T follicular helper cell (primary cell): ENCODE data around the gene IGFLR1.
"Not testable (repeated sequence)": the region's sequence is repeated elsewhere in the genome, so short reads cannot be mapped to it uniquely, and the experiment has no call there.

Experiments
- DNase-seq: peaks from one replicate; pipeline ENCODE4 v3.0.0-alpha.2; 2020; ENCODE audit warnings: low read depth

Gene IGFLR1

DNA sequence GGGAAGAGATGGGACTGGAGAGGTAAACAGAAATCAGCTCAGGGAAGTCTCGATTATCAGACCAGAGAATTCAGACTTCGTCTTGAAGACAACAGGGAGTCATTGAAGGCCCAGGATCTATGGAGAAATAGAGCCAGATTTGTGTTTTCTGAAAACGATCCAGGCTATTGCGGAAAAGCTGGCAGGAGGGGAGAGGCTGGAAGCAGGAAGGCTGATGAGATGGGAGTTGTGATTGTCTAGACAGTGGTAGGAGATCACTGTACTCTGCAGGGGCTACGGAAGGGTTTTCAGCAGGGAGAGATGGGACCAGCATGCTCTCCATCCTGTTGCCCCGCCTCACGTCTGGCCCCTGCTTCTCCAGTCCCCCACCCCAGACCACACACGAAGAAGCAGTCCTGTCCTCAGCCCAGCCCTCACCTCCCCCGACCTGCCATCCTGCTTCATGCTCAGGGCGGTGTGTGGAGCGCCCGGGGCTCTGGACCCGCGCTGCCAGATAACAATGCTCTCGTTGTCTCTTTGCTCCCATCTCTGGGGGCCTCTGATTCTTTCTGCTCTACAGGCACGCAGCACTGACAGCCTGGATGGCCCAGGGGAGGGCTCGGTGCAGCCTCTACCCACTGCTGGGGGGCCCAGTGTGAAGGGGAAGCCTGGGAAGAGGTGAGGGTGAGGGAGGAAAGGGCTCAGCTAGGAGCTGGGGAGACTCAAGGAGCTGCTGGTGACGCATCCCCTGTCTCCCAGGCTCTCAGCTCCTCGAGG lies 35.0 kb upstream of the IGFLR1 start:
- DNase-seq: no peak

DNA sequence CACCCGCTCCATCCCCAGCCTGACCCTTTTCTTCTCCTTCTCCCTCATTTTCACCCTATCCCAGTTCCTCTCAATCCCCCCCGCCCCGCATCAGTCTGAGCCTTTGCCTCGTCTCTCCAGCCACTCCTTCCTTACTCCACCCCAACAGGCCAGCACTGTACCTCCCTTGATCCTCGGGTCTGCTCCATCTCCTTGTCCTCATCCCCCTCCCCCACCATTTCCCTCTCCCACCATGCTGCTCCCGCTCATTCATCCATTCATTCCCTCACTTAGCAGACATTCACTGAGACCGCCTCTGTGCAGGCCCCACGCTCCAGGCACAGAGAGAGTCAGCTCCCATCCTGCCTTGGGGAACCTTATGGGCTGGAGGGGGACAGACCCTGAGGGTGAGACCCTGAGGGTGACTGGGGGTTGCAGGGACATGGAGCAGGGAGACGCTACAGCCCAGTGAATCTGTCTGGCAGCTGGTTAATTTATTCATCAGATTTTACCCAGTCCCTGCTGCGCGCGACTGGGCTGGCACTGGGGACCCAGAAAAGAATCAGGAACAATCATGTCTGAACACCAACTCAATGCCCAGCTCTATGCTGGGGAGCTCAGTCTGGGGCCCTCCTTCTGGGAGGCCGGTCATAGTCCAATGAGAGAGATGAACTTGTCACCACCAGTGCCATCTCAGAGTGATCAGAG lies 34.0 kb upstream of the IGFLR1 start:
- no peak for DNase-seq

DNA sequence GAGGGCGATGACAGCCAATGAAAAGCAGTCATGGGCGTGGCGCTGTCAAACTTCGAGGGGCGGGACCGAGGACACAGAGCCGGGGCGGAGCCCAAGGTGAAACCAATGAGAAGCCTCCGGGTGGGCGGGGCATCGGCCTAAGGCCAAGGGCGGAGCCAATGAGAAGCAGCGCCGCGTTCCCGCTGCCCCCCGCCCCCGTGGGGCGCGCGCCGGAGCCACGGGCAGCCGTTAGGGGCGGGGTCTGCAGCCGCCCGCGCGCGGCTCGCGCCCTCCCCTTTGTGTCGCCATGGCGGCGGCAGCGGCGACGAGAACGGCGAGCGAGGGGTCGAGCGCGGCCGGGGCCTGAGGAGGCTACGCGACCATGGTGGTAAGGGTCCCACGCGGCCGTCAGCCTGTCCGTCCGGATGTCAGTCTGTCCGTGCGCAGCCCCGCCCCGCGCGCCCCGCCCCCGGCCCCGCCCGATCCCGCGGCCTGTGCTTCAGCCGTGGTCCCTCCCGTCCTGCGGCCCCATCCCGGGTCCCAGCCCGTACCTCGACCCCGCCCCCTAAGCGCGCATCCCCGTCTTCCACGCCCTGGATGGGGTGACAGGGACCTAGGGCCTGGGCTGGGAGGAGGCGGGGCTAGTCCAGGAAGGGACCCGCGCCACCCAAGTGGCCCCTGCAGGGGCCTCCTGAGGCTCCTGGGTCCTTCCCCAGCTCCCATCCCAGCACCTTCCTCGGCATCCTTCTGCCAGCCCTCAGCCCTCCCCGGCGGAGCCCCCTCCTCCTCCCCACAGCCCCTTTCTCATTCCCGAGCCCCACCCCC lies 33.2 kb upstream of the IGFLR1 start, which contains the start of gene ARHGAP33:
Gene ARHGAP33 (plus strand): TSS at position 267 of the 804 bp plus-strand sequence. CDS start 95 bp downstream, at position 362.
- peak; percentile 98 for DNase-seq

DNA sequence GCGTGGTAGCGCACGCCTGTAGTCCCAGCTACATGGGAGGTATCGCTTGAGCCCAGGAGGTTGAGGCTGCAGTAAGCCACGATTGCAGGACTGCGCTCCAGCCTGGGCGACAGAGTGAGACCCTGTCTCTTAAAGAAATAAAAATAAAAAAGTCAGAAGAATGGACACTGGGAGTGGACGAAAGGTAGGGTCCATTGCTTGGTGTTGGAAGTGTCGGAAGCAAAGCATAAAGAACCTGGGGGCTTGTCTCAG lies 32.7 kb upstream of the IGFLR1 start:
- DNase-seq: no peak

DNA sequence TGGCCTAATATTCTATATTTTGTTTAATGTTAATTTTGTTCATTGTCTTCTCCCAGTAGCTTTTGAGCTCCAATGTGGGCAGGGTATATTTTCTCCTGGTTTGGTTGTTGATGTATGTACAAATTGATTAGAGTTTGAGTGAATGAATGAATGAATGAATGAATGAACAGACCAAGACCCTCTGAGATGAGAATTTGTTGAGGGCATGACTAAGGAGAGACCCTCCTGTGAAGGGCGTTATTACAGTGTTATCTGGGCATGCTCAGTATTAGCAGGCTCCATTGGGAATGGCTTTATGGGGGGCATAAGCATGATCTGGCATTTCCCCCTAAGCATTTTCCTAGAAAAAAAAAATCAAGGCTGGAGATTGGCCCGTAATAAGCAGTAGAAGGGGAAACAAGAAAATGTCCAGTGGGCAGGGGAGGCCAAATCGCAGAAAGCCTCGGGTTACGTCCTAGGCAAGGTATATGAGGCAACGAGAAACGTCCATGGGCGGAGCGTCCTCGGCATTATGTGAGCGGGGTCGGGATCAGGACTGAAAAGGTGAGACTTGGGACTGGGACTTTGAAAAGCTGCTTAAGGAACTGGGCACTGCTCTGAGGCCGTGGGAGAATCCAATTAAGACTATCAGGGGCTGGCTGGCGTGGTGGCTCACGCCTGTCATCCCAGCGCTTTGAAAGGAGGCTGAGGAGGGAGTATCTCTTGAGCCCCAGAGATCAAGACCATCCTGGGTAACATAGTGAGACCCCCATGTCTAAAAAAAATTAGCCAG lies 32.2 kb upstream of the IGFLR1 start:
- DNase-seq: no peak

DNA sequence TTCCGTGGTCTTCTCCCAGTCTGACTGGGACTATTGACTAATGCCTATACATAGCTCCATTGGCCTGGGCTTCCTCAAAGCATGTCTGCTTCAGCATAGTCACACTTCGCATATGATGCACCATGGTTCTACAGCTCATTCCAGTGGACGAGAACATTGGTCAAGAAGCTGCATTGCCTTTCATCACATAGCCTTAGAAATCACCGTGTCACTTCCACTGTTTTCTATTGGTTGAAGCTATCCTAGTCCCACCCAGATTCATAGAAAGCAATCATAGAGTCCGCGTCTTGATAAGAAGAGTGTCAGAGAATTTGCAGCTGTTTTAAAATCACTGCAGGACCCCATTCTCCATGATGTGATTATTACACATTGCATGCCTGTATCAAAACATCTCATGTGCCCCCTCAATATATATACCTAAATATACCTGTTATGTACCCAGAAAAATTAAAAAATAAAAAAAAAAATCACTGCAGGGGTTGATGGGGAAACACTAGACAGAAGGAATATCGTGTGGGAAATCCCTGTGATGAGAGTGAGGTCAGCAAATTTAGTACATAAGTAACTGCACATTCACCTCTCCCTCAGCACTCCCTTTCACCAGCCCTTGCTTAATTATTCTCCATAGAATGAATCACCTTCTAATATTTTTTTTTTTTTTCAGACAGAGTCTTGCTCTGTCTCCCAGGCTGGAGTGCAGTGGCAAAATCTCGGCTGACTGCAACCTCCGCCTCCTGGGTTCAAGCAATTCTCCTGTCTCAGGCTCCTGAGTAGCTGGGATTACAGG lies 31.0 kb upstream of the IGFLR1 start:
- DNase-seq: no peak

DNA sequence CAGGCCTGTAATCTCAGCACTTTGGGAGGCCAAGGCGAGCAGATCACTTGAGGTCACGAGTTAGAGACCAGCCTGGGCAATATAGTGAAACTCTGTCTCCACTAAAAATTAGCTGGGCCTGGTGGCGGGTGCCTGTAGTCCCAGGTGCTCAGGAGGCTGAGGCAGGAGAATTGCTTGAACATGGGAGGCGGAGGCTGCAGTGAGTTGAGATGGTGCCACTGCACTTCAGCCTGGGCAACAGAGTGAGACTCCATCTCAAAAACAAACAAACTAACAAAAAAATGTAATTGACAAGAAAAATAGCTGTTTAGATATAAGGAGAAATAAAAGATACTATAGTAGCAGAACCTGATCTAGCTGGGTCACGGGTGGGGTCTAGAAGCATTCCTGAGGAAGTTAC lies 30.1 kb upstream of the IGFLR1 start:
- not testable (repeated sequence) for DNase-seq

DNA sequence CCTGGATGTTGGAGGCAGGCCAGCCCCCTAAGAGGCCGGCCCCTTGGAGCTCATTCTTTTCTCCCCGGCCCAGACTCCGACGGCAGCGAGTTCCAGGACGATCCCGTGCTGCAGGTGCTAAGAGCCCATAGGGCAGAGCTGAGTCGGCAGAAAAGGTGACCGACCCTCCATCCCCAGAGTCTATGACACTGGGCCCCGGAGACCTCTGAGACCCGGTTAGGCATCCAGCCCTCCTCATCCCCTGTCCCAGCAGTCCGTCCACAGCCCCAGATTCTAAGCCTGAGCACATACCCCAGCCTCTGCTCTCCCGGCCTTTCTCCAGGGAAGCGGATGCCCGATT lies 25.8 kb upstream of the IGFLR1 start:
- no peak for DNase-seq

DNA sequence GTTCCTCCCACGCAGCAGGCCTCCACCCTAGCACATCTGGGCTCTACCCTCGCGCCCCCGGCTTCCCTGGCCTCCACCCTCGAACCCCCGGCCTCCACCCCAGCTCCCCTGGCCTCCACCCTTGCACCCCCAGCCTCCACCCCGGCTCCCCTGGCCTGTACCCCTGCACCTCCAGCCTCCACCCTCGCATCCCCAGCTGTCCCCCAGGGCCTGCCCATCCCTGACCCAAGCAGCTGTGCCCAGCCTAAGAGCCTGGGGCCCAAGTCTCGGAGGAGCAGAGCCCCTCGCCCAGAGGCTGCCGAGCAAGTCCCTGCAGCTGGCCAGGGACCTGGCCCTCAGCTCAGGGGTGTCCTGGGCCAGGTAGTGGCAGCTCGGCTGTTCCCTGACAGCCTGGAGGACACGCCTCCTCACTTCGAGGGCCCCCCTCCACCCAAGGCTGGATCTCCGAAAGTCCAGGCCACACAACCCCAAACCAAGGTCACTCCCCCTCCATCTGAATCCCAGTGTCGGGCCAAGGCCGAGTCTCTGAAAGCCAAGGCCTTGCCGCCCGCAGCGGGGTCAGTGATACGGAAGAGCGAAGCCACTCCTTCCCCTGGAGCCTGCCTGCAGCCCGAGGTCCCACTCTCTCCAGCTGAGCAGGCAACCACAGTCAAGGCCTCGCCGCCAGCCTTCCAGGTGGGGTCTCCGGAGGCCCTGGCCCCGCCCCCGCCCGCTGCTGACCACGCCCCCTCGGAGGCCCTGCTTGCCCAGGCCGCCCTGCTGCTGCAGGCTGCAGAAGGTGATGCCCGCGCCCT lies 25.2 kb upstream of the IGFLR1 start:
- no peak for DNase-seq

DNA sequence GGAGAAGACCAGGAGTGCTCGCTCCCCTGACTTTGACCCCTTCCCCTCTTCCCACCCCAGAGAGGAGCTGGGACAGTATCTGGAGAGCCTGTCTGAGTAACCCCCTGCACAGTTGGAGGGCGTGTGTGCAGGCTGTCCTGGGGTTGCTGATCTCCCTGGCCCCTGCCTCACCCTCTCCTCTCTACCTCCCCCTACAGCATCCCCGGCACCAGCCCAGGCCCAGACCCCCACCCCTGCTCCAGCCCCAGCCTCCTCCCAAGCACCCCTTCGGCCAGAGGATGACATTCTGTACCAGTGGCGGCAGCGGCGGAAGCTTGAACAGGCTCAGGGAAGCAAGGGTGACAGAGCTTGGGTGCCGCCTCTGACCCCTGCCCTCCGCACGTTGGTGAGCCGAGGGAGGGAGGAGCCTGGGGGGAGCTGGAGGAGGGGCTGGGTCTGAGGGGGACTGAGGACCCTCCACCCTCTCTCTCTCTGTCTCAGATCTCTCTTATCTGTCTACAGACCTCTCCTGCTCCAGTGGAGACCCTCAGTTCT lies 24.4 kb upstream of the IGFLR1 start:
- no peak for DNase-seq

DNA sequence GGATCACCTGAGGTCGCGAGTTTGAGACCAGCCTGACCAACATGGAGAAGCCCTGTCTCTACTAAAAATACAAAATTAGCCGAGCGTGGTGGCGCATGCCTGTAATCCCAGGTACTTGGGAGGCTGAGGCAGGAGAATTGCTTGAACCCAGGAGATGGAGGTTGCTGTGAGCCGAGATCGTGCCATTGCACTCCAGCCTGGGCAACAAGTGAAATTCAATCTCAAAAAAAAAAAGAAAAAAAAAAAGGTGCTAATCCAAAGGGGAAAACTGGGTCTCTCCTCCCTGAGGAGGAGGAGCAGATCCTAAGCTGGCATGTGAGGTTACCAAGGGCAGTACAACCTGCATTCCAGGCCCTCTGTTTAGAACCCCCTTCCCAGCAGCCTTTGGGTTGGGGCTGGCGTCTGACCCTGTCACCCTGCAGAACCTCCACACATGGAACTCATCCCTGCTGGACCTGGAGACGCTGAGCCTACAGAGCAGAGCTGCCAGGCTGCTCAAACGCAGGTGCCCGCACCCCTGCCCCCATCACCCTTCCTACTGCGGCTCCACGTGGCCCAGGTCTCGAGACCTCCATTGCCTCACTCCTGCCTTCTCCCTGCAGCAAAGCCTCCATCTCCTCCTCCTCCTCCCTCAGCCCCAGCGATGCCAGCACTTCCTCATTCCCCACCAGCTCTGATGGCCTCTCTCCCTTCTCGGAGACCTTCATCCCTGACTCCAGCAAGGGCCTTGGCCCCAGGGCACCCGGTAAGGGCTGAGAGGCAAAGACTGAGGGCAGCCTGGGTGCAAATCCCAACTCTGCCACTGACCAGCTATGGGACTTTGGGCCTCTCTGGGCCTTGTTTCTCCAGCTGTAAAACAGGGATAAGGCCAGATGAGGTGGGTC lies 22.4 kb upstream of the IGFLR1 start:
- no peak for DNase-seq

DNA sequence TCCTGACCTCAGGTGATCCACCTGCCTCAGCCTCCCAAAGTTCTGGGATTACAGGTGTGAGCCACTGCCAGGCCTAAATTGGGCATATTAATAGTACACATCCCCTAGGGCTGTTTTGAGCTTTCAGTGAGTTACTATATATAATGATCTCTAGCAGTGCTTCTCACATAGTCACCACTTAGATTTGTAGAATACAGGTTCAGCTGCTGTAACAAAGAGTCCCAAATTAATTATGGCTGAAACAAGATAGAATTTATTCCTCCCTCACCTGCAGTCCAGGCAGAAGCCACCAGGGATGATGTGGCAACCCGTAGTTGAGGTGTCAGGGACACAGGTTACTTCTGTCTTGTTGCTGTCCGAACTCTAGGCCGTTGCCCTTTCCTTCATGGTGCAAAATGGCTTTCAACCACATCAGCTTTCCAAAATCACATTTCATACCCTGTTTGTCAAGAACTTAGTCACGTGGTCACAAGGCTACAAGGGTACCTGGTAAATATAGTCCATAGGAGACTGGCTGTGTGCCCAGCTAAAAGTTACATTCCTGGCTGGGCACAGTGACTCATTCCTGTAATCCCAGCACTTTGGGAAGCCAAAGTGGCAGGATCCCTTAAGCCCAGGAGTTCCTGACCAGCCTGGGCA lies 18.6 kb upstream of the IGFLR1 start:
- DNase-seq: no peak

DNA sequence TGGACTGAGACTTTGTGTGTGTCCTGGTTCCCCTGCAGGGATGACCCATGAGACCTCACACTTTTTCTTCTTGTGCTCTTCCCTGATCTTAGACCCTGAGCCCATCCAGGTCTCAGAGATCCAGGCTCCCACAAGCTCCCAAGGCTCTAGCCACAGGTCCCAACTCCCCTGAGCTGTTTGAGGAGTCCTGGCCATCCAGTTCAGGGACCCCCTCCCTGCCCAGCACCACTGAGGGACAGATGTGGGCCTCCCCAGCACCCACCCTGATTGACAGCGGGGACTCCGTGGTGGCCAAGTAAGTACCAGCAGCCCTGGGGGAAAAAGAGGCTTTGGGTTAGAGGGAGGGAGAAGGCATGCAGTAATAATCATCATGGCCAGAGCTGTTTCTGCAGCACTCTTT lies 17.4 kb upstream of the IGFLR1 start:
- no peak for DNase-seq

DNA sequence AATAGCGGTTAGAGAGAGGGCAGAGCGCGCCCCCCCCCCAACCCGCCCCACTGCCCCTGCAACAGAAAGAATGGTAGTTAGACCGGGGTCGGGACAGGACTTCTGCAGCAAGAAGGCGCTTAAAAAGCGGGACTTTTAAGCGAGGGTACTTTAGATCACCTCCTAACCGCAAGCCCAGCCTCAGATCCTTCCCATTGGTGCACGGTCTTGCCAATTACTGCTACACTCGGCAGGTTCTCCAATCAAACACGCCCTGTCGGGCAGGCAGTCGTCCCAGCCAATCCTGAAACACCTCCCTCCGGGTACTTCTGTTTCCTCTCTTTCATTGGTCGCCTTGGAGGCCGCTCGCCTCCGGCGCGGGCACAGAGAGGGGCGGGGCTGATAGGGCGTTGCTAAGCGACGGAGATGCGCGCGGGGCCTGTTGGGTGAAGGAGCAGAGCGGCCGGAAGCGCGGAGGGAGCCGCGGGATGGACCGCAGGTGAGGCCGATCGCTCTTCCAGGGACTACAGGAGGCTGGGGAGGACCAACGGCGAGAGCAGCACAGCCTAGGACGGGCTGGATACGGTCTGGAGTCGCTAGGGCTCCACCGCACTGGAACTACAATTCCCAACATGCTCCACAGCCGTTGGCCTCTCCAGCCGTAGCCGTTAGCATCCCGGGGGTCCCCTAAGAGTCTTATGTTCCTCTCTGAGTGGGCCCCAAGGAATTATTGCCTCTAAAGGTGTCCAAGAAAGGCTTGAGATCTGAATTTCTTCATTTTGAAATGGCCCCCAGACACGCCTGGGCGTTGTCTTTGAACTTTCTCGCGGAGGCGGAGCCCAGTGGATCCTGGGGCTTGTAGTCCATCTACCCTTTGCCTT lies 15.7 kb upstream of the IGFLR1 start, which contains the start of gene PROSER3:
Gene PROSER3 (plus strand): TSS at position 428 of the 860 bp plus-strand sequence. CDS start 40 bp downstream, at position 468.
- peak; percentile 97 for DNase-seq

DNA sequence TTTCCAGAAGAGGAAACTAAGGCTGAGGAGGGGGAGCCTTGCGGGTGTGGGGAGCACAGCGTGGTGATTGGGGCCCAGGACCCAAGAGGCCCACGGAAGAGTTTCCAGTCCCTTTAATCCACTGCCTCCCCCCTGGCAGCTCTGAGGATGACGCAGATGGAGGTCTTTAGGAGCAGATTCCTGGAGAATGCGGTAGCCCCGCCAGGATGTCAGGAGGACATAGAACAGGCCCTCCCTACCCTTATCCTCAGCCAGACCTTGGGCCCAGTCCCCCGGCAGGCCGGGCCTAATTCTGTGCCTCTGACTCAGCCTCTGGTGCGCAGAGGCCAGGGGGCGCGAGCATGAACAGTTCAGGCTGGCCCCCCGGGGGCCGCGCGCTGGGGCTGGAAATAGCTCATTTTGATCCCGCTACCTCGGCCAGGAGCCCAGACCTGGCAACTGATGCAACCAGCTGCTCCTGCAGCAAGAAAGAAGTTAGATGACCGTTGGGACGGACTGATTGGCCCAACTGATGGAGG lies 15.0 kb upstream of the IGFLR1 start:
- DNase-seq: no peak

DNA sequence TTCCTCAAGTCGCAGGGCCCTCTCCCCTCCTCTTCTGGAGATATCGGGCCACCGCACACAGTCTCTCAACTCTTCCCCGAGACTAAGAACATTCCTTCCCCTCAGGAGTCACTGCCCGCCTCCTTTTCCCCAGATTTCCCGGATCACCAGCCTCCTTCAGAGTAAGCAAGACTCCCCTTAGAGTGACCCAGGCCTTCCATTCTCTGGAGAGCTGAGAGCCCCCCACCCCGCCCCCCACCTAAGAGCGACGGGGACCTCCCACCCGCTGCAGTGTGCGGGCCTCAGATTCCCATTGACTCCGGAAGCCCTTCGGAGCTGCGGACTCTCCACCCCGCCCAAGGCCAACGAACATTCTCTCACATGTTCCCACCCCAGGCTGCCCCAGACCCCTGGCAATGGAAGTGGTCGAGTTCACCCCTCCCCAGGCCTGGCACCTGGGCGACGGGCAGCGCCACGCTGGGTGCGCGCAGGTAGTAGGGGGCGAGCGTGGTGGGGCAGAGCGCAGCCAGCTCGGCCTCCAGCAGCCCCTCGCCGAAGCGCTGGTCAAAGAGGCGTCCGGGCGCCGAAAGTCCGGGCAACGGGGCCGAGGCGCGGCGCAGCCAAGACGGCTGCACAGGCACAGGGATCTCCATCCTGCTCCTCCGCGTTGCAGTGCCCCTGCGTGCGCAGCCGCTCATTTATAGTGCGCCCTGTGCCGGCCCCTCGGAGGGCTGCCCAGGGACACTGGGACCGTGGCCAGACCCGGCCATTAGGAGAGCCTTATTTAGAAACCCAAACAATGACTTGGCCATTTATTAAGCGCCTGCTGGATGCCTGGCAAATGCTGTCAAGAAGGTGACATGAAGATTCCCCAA lies 14.4 kb upstream of the IGFLR1 start, which contains the start of gene HSPB6:
Gene HSPB6 (minus strand): TSS at position 653 of the 854 bp plus-strand sequence. CDS start 21 bp downstream, at position 632.
- DNase-seq: no peak
